ENCODE data around the gene SH3TC1. TPM values are rescaled to one million over a fixed set of nuclear protein-coding genes. Genes with fewer than 3 reads are reported as not detected.
A peak's percentile ranks its signal among the peaks of the same experiment; 100 is the strongest.

Gene SH3TC1
- total RNA-seq = 73.1 TPM
- long read RNA-seq, full-length matches to known transcripts = 22 of 64 reads
- long read RNA-seq, partial matches to known transcripts = 25 of 64 reads
- long read RNA-seq, other reads (novel, unspliced or antisense) = 17 of 64 reads

- Histone ChIP-seq H3K4me3 (peak within 1 kb of the TSS; percentile 68), H3K27me3 (ENCODE audit: low read depth) (no peaks in the 10 kb centered on the region), H3K36me3 (no peaks in the 10 kb centered on the region), H3K27ac (peak within 1 kb of the TSS; percentile 90), H3K4me1 (peaks cover 58% of the 10 kb centered on the region), H3K9me3 (no peaks in the 10 kb centered on the region)
- peak; percentile 95 for ATAC-seq
- TF ChIP-seq, protein P1, sequence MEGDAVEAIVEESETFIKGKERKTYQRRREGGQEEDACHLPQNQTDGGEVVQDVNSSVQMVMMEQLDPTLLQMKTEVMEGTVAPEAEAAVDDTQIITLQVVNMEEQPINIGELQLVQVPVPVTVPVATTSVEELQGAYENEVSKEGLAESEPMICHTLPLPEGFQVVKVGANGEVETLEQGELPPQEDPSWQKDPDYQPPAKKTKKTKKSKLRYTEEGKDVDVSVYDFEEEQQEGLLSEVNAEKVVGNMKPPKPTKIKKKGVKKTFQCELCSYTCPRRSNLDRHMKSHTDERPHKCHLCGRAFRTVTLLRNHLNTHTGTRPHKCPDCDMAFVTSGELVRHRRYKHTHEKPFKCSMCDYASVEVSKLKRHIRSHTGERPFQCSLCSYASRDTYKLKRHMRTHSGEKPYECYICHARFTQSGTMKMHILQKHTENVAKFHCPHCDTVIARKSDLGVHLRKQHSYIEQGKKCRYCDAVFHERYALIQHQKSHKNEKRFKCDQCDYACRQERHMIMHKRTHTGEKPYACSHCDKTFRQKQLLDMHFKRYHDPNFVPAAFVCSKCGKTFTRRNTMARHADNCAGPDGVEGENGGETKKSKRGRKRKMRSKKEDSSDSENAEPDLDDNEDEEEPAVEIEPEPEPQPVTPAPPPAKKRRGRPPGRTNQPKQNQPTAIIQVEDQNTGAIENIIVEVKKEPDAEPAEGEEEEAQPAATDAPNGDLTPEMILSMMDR (IDR thresholded peaks at IDR 0.05) = no peak
- peak; percentile 96 for DNase-seq
- intact Hi-C loops (cut with DNase I) = no loop called here
These were observed at the start of gene SH3TC1 for GRCh38 chr4:8198906-8199593. Gene SH3TC1, plus strand, starts transcription at chr4:8199290. Its CDS starts 5,905 bp downstream, at chr4:8205195.

DNA sequence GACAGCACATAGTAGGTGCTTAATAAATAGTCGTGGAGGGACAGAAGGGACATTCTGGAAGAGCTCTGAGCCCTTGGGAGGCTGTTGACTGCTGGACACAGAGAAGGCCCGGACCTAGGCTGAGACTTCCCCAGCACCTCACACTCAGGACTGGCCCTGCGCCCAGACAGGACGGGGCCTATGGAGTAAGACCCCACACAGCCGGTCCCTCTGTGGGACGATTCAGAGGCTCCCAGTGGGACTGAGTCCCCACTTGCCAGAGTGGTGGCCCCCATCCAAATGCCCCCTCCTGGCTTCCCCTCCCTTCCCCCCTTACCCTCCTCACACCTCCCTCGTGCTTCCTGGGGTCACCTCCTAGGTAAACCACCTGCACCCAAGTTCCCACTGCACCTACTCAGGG lies 49.4 kb upstream of the SH3TC1 start:
- TF ChIP-seq, protein P1 (IDR thresholded peaks at IDR 0.05) = no peak
- DNase-seq (no peak), ATAC-seq (no peak)
- peaks cover 9% of the 10 kb centered on the region for H3K4me1 ChIP-seq
- intact Hi-C loops (cut with DNase I) = no loop called here
- no peak overlapping the region for H3K4me3 ChIP-seq
- no peaks in the 10 kb centered on the region for H3K27me3 ChIP-seq (ENCODE audit: low read depth)
- H3K27ac ChIP-seq = no peak overlapping the region
- H3K36me3 ChIP-seq = no peaks in the 10 kb centered on the region
- no peaks in the 10 kb centered on the region for H3K9me3 ChIP-seq

DNA sequence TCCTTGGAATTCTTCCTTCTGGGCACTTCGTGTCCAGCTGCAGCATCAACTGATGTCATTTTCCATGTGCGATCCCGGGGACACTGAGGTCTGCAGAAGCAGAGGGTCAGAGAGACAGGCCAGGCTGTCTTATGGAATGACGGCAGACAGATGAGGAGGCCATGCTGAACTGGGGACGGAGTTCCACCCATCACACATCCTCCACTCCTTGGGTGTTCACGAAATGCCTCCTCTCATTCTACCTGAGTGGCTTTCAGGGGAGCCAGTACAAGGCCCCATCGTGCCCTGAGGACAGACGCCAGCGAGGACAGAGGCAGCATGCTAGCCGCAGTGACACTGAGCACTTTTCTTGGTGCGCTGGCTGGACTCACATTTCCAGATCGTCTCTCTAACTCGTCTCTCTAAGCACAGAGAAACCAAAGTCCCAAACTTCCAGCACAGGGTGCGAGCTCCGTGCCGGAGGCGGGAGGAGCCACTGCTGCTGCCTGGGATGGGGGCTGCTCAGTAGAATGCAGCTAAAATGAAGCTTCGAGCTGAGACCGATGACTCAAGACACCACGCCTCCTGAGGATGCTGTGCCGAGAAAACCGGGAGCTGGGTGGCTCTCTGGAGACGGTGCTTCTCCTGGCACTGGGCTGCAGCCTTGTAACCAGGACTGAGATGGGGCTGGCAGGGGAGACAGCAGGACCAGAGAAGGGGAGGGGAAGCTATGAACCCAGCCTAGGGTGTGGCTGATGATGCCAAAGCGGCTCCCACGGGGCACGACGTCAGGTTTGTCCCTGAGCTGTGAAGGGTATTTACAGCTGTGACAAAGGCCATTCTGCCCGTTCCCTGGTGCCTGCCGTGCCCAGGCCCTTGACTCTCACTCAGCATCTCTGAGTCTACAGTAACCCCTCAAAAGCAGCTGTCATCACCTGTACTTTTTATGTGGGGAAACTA lies 48.7 kb upstream of the SH3TC1 start:
- no peak for ATAC-seq

GRCh38 chr4:8151165-8151650 lies 47.9 kb upstream of the SH3TC1 start:
- H3K4me1 ChIP-seq = peaks cover 4% of the 10 kb centered on the region
- H3K27me3 ChIP-seq (ENCODE audit: low read depth) = no peaks in the 10 kb centered on the region
- no peaks in the 10 kb centered on the region for H3K36me3 ChIP-seq
- intact Hi-C loops (cut with DNase I) = no loop called here
- DNase-seq (no peak), ATAC-seq (no peak)
- no peak overlapping the region for H3K4me3 ChIP-seq
- H3K9me3 ChIP-seq = no peaks in the 10 kb centered on the region
- TF ChIP-seq, protein P1 (IDR thresholded peaks at IDR 0.05) = no peak
- H3K27ac ChIP-seq = no peak overlapping the region

More for the DNA sequence above, 48.7 kb upstream of the SH3TC1 start:
- Histone ChIP-seq H3K9me3 (no peaks in the 10 kb centered on the region), H3K4me3 (no peak overlapping the region), H3K4me1 (peaks cover 9% of the 10 kb centered on the region), H3K27ac (no peak overlapping the region), H3K36me3 (no peaks in the 10 kb centered on the region), H3K27me3 (ENCODE audit: low read depth) (no peaks in the 10 kb centered on the region)
- intact Hi-C loops (cut with DNase I) = no loop called here
- TF ChIP-seq, protein P1 (IDR thresholded peaks at IDR 0.05) = no peak
- no peak for DNase-seq

DNA sequence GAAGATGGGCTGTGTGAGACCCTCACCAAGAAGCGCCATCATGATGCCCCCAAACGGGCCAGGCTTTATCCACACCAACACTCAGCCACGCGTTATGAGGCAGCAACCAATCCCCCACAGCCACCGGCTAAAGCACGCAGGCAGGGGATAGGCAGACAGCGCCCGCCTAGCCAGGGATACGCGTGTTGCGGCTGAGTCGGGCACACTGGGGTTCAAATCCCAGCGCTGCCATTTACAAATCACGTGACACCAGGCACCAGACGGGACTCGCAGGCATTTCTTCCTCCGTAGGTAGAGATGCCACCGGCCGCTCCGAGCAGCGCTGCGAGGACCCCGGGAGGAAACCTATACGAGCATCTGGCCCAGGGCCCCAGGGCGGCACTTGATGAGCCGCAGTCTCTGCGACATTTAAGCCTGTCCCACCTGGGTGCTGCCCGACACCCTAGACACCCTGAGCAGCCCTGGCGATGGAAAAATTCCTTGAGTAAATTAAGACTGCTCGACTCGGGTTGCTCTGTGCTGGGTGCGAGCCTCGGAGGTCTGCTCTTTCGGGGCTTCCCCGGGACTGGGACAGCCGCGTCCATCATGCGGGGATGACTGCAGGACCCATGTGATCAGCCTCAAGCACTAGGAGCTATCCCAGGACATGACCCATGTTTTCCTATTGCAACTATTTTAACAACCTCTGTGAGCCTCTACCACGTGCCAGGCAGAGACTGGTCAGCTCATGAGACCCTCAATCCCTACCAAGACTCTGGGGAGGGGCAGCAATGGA lies 46.8 kb upstream of the SH3TC1 start:
- TF ChIP-seq, protein P1 (IDR thresholded peaks at IDR 0.05) = no peak
- H3K4me1 ChIP-seq = no peaks in the 10 kb centered on the region
- H3K36me3 ChIP-seq = no peaks in the 10 kb centered on the region
- H3K27ac ChIP-seq = no peak overlapping the region
- DNase-seq (no peak), ATAC-seq (no peak)
- H3K27me3 ChIP-seq (ENCODE audit: low read depth) = peaks cover 3% of the 10 kb centered on the region
- no peaks in the 10 kb centered on the region for H3K9me3 ChIP-seq
- no peak overlapping the region for H3K4me3 ChIP-seq
- intact Hi-C loops (cut with DNase I) = no loop called here
